Glomerular endothelial cell (primary cell): ENCODE results near the gene GAPVD1. TPM values are rescaled to one million over a fixed set of nuclear protein-coding genes. Genes with fewer than 3 reads are reported as not detected.
"Not testable (repeated sequence)": the region's sequence is repeated elsewhere in the genome, so short reads cannot be mapped to it uniquely, and the experiment has no call there.

ENCODE experiments used
- DNase-seq: peaks from one replicate; pipeline ENCODE4 v3.0.0-alpha.2; 2011; ENCODE audit warnings: low read depth, low spot score; ENCODE audit errors: extremely low read depth
- total RNA-seq: library from RNA; depleted of rRNA; stranded (reverse); fragments of >200 nt; gene quantifications from 2 replicates; pipeline ENCODE4 v1.2.3, GENCODE V29; 2015

Gene GAPVD1
- 36.8 and 45.7 TPM in 2 replicates for total RNA-seq

DNA sequence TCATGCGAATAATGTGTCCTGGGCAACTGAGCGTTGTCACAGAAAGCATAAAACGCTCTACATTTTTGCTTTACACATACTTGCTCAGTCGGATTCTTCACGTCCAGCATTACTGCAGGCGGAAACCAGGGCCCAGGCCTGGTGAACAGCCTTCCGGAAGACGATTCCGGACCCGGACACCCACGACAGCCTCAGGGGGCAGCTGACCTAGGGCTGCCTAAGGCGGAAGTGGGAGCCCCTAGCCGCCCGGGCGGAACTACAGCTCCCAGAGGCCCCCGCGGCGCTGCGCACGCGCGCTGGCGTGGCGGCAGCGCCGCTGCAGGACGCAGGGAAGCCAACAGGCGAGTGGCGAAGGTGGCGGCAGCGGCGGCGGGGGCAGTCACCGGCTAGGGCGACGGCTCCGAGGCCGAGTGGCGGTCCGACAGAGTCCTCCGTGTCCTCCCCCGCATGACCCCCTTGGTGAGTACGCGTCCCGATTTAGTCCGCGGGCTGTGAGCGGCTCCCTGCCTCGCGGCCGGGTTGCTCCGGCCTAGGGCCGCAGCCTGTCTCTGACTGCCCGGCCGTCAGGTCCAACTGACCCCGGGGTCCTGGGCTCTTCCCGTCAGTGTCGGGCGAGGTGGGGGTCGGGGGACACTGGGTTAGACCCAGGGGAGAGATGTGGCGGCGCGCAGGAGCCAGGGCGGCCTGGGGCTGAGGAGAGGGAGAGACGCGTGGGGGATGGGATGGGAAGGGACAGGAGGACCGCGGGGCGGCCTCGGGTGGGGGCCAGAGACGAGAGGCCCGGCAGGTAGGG lies at the start of gene GAPVD1:
TSS of gene GAPVD1 (plus strand) at position 326 of the 793 bp plus-strand sequence. CDS start 37,096 bp downstream, outside the sequence.
- DNase-seq = no peak

- DNase-seq = no peak
Observed at GRCh38 chr9:125214186-125214585, 47.4 kb upstream of the GAPVD1 start.

GRCh38 chr9:125218621-125219020 lies 43.0 kb upstream of the GAPVD1 start:
- no peak for DNase-seq

GRCh38 chr9:125224858-125225257 lies 36.8 kb upstream of the GAPVD1 start:
- DNase-seq = not testable (repeated sequence)

GRCh38 chr9:125227761-125228160 lies 33.9 kb upstream of the GAPVD1 start:
- DNase-seq = no peak

DNA sequence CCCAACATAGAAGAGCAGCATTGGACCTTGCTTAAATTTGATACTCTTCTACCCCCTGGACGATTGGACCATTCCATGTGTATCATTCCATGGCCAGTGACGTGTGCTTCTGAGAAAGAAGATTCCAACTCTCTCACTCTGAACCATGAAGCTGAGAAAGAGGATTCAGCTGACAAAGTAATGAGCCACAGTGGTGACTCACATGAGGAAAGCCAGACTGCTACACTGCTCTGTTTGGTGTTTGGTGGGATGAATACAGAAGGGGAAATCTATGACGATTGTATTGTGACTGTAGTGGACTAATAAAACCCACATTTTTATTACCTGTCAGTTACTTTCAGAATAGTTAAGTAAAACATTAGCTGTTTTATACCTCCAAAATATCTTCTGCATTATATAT lies 27.9 kb upstream of the GAPVD1 start:
- DNase-seq = peak; percentile 60

- not testable (repeated sequence) for DNase-seq
Observed at GRCh38 chr9:125234099-125234498, 27.5 kb upstream of the GAPVD1 start.

- DNase-seq = no peak
Observed at GRCh38 chr9:125235804-125236519, 25.7 kb upstream of the GAPVD1 start.

- DNase-seq = not testable (repeated sequence)
Observed at GRCh38 chr9:125236520-125237159, 25.0 kb upstream of the GAPVD1 start.

DNA sequence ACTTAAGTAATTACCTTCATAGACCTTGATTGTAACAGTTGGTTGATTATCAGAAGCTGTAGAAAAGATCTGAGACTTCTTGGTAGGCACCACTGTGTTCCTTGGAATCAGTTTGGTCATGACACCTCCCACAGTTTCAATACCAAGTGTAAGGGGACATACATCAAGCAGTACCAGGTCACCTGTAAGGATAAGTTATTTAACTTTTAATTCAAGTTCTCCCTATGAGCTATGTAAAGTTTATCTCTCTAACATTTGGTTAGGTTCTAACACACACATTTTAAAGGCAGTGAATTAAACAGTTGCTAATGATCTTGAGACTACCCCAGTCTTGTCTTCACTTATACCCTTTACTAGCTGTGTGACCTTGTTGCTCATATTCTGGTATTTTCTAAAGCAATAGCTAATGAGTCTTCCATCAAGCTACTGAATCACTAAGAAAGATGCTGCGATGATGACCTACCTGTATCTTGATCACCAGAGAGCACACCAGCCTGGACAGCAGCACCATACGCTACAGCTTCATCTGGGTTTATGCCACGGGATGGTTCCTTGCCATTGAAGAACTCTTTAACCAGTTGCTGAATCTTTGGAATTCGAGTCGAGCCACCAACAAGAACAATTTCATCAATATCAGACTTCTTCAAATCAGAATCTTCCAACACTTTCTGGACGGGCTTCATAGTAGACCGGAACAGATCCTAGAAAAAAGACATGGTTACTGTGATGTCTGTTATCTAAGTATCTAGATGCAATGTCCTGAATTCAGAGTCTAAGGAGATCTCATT lies 23.3 kb upstream of the GAPVD1 start:
- no peak for DNase-seq

GRCh38 chr9:125238915-125239446 lies 22.6 kb upstream of the GAPVD1 start:
- no peak for DNase-seq

DNA sequence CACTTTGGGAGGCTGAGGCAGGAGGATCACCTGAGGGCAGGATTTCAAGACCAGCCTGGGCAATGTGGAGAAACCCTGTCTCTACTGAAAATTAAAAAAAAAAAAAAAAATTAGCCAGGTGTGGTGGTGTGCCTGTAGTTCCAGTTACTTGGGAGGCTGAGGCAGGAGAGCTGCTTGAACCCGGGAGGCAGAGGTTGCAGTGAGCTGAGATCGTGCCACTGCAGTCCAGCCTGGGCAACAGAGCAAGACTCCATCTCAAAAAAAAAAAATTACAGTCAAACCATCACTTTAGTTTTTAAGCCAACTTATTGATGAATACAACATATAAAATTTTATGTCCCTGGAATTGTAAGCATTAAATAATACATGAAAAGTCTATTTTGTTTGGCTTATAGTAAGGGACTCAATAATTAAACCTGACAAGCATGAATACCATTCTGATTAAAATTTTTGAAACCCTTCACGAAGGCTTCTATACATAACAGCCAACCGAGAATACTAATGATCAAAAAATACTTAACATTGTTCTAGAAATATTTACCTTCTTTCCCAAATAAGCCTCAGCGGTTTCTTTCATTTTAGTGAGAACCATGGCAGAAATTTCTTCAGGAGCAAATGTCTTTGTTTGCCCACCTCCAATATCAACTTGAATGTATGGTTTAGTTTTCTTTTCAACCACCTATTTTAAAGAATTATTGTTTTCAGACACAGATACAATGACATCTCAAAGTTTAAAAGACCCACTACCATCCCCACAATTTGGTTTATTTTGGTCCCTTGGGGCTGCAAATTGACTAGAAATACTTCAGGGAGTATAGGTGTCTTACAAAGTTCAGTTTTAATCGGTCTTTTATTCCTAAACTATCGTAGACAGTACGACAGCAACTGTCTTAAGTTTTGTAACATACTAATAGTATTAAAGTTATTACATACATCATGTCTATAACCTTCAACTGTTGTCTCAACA lies 21.7 kb upstream of the GAPVD1 start:
- no peak for DNase-seq

GRCh38 chr9:125240649-125240999 lies 21.0 kb upstream of the GAPVD1 start:
- DNase-seq = no peak

DNA sequence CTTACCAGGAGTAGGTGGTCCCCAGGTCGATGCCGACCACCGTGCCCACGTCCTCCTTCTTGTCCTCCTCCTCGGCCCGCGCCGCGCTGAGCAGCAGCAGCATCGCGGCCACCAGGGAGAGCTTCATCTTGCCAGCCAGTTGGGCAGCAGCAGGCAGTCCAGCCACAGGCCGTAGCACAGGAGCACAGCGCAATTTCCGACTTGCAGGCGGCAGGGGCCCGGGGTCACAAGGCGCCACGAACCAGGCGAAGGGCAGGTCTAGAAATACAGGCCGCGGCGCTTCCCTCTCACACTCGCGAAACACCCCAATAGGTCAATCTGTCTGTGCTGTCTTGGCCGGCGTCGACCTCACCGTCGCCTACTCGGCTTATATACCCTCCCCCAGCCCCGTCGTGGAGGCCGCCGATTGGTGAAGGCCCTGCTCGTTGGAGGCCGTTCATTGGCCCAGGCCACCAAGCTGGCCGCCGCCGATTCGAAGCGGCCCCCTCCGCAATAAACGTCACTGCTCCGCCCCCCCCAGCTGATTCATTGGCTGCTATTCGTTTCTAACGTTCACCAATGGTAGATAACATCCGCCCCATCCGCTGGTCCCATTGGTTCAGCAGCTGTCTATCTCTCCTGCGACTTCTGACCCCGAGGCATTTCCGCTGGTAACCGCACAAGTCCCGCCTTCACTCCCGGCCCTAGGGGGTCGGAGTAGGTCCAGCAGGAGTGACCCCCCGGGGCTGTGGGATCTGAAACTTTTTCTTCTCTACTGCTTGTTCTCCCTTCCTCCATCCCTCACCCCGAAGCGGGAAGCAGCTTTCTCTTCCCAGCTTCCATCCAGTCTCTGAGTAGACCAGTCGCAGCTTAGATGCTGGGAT lies 20.4 kb upstream of the GAPVD1 start, which contains the start of gene HSPA5:
TSS of gene HSPA5 (minus strand) at position 344 of the 863 bp plus-strand sequence. CDS start at position 127, 217 bp downstream.
- DNase-seq = peak; percentile 99

DNA sequence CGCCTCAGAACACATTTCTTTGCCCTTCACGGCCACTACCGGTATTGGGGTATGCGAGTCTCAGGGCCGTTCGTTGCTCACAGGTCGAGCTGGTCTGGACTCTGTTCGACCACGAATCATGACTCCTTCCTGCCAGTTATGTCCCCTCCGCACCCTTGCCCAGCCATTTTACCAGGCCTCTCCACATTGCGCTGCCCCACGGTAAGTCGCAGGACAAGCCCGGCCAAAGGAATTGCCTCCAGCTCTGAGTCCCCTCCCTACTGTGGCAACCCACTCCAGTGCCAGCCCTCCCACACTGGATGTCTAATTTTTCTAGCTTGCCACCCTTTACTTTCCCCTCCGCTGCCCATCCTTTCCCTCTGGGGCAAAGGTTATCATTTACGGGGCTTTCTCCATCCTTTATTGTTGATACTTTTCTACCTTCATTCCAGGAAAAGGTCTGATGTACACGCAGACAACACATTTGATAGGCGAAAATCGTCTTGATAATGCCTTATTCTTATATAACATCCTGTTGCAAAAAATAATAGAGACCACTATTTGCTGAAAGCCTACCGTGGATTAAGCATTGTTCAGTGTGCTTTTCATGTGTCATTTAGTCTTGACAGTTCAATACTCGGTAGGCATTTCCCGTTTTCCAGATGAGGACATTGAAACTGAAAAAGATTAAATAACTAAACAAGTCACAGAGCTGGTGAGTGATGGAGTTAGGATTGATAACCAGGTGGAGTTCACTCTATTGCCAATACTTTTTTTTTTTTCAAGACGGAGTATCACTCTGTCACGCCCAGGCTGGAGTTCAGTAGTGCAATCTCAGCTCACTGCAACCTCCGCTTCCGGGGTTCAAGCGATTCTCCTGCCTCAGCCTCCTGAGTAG lies 19.5 kb upstream of the GAPVD1 start:
- DNase-seq = no peak

- no peak for DNase-seq
Observed at GRCh38 chr9:125243792-125244260, 17.8 kb upstream of the GAPVD1 start.

- DNase-seq = no peak
Observed at GRCh38 chr9:125246261-125246667, 15.4 kb upstream of the GAPVD1 start.
